ENCODE data around the gene LSM11. TPM values are rescaled to one million over a fixed set of nuclear protein-coding genes. Genes with fewer than 3 reads are reported as not detected.

LSM11 gene
- total RNA-seq, 1 experiment from 2014 or later: 1.6 TPM

GRCh38 chr5:157750320-157750719, 6.8 kb downstream of the LSM11 start:
- H3K4me1 ChIP-seq (ENCODE audit: control insufficient read depth, insufficient read depth, low read length): no peaks in the 10 kb centered on the region
- intact Hi-C loops (cut with micrococcal nuclease; ENCODE audit: unreplicated experiment) (no loop called here), in situ Hi-C loops (cut with HindIII; ENCODE audit: low pct_unique_long_range_greater_than_20kb, low sequenced_read_pairs) (no loop called here)
- ChIA-PET CTCF (no interaction called here), POLR2A (no interaction called here)
- no TSS peak for BruUV-seq (replicated peaks)
- H3K9me3 ChIP-seq (ENCODE audit: control insufficient read depth, insufficient read depth, low read depth, low read length): no peaks in the 10 kb centered on the region
- ATAC-seq (no peak), DNase-seq (ENCODE audit: low read depth, low spot score) (no peak)
- TF ChIP-seq CTCF (IDR thresholded peaks at IDR 0.05): no peak
- TF ChIP-seq POLR2AphosphoS5 (IDR thresholded peaks at IDR 0.05; ENCODE audit: low read depth, low read length): no peak
- no peak for TF ChIP-seq SIN3A (IDR thresholded peaks at IDR 0.05; ENCODE audit: borderline replicate concordance, insufficient read depth, low read depth, low read length)
- TF ChIP-seq REST (IDR thresholded peaks at IDR 0.05; ENCODE audit: insufficient read depth in 1 of 2, low read depth in 2 of 2, low read length in 1 of 2): no peak
- no peak for TF ChIP-seq TCF7L2 (IDR thresholded peaks at IDR 0.05; ENCODE audit: low read depth, low read length)
- H3K27ac ChIP-seq (ENCODE audit: low read length): no peak overlapping the region
- H3K36me3 ChIP-seq (ENCODE audit: control insufficient read depth, insufficient read depth, low read length): no peaks in the 10 kb centered on the region
- H3K27me3 ChIP-seq (ENCODE audit: control insufficient read depth, insufficient read depth, low read length): no peaks in the 10 kb centered on the region
- H3K4me3 ChIP-seq (ENCODE audit: low read depth in 2 of 2, low read length in 2 of 2): no peak overlapping the region

GRCh38 chr5:157756122-157756521, 12.6 kb downstream of the LSM11 start:
- POLR2A ChIA-PET: no interaction called here
- Histone ChIP-seq H3K36me3 (ENCODE audit: control insufficient read depth, insufficient read depth, low read length) (no peaks in the 10 kb centered on the region), H3K27me3 (ENCODE audit: control insufficient read depth, insufficient read depth, low read length) (no peaks in the 10 kb centered on the region), H3K4me3 (ENCODE audit: low read depth in 2 of 2, low read length in 2 of 2) (no peak overlapping the region), H3K27ac (ENCODE audit: low read length) (no peak overlapping the region), H3K9me3 (ENCODE audit: control insufficient read depth, insufficient read depth, low read depth, low read length) (no peaks in the 10 kb centered on the region), H3K4me1 (ENCODE audit: control insufficient read depth, insufficient read depth, low read length) (no peaks in the 10 kb centered on the region)
- DNase-seq (ENCODE audit: low read depth, low spot score) (no peak), ATAC-seq (no peak)
- in situ Hi-C loops (cut with HindIII; ENCODE audit: low pct_unique_long_range_greater_than_20kb, low sequenced_read_pairs) (no loop called here), intact Hi-C loops (cut with micrococcal nuclease; ENCODE audit: unreplicated experiment) (no loop called here)
- TF ChIP-seq REST (IDR thresholded peaks at IDR 0.05; ENCODE audit: insufficient read depth in 1 of 2, low read depth in 2 of 2, low read length in 1 of 2): no peak
- TF ChIP-seq POLR2AphosphoS5 (IDR thresholded peaks at IDR 0.05; ENCODE audit: low read depth, low read length): no peak
- TF ChIP-seq TCF7L2 (IDR thresholded peaks at IDR 0.05; ENCODE audit: low read depth, low read length): no peak
- no peak for TF ChIP-seq SIN3A (IDR thresholded peaks at IDR 0.05; ENCODE audit: borderline replicate concordance, insufficient read depth, low read depth, low read length)
- TF ChIP-seq CTCF (IDR thresholded peaks at IDR 0.05): no peak
- CTCF ChIA-PET: no interaction called here
- no TSS peak for BruUV-seq (replicated peaks)

All from Panc1 (cell line).